Gastrocnemius medialis (tissue), 4 donors: ENCODE measurements around the gene TRH. TPM values are rescaled to one million over a fixed set of nuclear protein-coding genes. Genes with fewer than 3 reads are reported as not detected.

Experiments
- ATAC-seq, 2 donors: fragments of 150-250 bp; one replicate each; pipeline ENCODE4 v1.9.1; 2016
- DNase-seq, 2 donors: peaks; one replicate each; pipeline ENCODE4 v3.0.0-alpha.2; 2019
- H3K27ac ChIP-seq, 4 donors: fragments of 200-600 bp; sonication (generic); 1 replicate in 1 of 4; 2 replicates in 3 of 4; pipeline ENCODE4 v1.5.1; 2016 to 2018; ENCODE audit warnings: mild to moderate bottlenecking in 2 of 4, moderate library complexity in 1 of 4
- H3K27me3 ChIP-seq, 3 donors: fragments of 200-600 bp; sonication (generic) in 2 of 3; 1 replicate in 1 of 3; 2 replicates in 2 of 3; pipeline versions ENCODE4 v1.5.1 to v1.6.0; 2016 to 2019; ENCODE audit warnings: mild to moderate bottlenecking in 1 of 3, moderate library complexity in 1 of 3
- H3K36me3 ChIP-seq, 2 donors: fragments of 200-600 bp; sonication (generic) in 1 of 2; one replicate each; pipeline ENCODE4 v1.5.1; 2017 to 2018
- H3K4me1 ChIP-seq, 2 donors: fragments of 200-600 bp; sonication (generic) in 1 of 2; one replicate each; pipeline ENCODE4 v1.5.1; 2016 to 2017; ENCODE audit warnings: mild to moderate bottlenecking in 2 of 2
- H3K4me3 ChIP-seq, 4 donors: fragments of 200-600 bp; sonication (generic) in 3 of 4; 1 replicate in 1 of 4; 2 replicates in 3 of 4; pipeline ENCODE4 v1.5.1; 2016 to 2019; ENCODE audit warnings: mild to moderate bottlenecking in 2 of 4
- H3K9me3 ChIP-seq, 3 donors: fragments of 200-600 bp; sonication (generic) in 2 of 3; 1 replicate in 1 of 3; 2 replicates in 2 of 3; pipeline ENCODE4 v1.5.1; 2016 to 2019
- POLR2A ChIP-seq, 2 donors: fragments of 450-650 bp; IDR thresholded peaks; one replicate each; pipeline ENCODE4 v1.6.1; 2017; ENCODE audit warnings: antibody characterized with exemption in 2 of 2, mild to moderate bottlenecking in 2 of 2, moderate library complexity in 2 of 2
- in situ Hi-C, 4 donors: fragments of 200-750 bp; cut with MboI; loops; one replicate each; pipeline versions ENCODE4 v1.15.0 to v1.8.0; 2017; ENCODE audit warnings: low sequenced_read_pairs in 4 of 4
- intact Hi-C: fragments of 100-400 bp; cut with DNase I; formaldehyde crosslinking; loops from one replicate; pipeline ENCODE4 v1.15.1; 2023; ENCODE audit warnings: low total_unique reads
- total RNA-seq, 4 donors: library from RNA; depleted of rRNA; stranded (reverse); fragments of >200 nt; gene quantifications; one replicate each; pipeline versions ENCODE4 v1.1.0 to v1.2.3, GENCODE V29; 2016
- TF ChIP-seq, protein P1 (sequence below), 5 experiments: fragments of 450-650 bp in 3 of 5; fragments of 200-600 bp in 2 of 5; sonication (generic) in 2 of 5; IDR thresholded peaks in 4 of 5; conservative IDR thresholded peaks in 1 of 5; 1 replicate in 4 of 5; 2 replicates in 1 of 5; pipeline ENCODE4 v1.5.1; 2016 to 2019; ENCODE audit warnings: antibody characterized with exemption in 5 of 5, mild to moderate bottlenecking in 3 of 5, moderate library complexity in 3 of 5

The TRH gene
- total RNA-seq, 4 donors from 2014 or later, result not detected

GRCh38 chr3:129965937-129966336, 8.6 kb upstream of the TRH start:
- intact Hi-C loops, result no loop called here
- in situ Hi-C loops, result no loop called here
- Histone ChIP-seq H3K36me3 (no peaks in the 10 kb centered on the region), H3K27me3 (no peaks in the 10 kb centered on the region), H3K9me3 (no peaks in the 10 kb centered on the region), H3K27ac (no peak overlapping the region), H3K4me3 (no peak overlapping the region), H3K4me1 (no peaks in the 10 kb centered on the region)
- no peak for TF ChIP-seq POLR2A (IDR thresholded peaks at IDR 0.05)
- TF ChIP-seq, protein P1, sequence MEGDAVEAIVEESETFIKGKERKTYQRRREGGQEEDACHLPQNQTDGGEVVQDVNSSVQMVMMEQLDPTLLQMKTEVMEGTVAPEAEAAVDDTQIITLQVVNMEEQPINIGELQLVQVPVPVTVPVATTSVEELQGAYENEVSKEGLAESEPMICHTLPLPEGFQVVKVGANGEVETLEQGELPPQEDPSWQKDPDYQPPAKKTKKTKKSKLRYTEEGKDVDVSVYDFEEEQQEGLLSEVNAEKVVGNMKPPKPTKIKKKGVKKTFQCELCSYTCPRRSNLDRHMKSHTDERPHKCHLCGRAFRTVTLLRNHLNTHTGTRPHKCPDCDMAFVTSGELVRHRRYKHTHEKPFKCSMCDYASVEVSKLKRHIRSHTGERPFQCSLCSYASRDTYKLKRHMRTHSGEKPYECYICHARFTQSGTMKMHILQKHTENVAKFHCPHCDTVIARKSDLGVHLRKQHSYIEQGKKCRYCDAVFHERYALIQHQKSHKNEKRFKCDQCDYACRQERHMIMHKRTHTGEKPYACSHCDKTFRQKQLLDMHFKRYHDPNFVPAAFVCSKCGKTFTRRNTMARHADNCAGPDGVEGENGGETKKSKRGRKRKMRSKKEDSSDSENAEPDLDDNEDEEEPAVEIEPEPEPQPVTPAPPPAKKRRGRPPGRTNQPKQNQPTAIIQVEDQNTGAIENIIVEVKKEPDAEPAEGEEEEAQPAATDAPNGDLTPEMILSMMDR (IDR thresholded peaks at IDR 0.05 in 4 of 5, conservative IDR thresholded peaks at IDR 0.05 in 1 of 5), result no peak
- no peak for DNase-seq
- ATAC-seq, result no peak

- in situ Hi-C loops (no loop called here), intact Hi-C loops (no loop called here)
- Histone ChIP-seq H3K36me3 (no peaks in the 10 kb centered on the region), H3K27me3 (no peaks in the 10 kb centered on the region), H3K9me3 (no peaks in the 10 kb centered on the region), H3K27ac (no peak overlapping the region), H3K4me3 (no peak overlapping the region), H3K4me1 (no peaks in the 10 kb centered on the region)
- ATAC-seq (no peak), DNase-seq (no peak)
- TF ChIP-seq POLR2A (IDR thresholded peaks at IDR 0.05), result no peak
- TF ChIP-seq, protein P1 (IDR thresholded peaks at IDR 0.05 in 4 of 5, conservative IDR thresholded peaks at IDR 0.05 in 1 of 5), result no peak
Measured at GRCh38 chr3:129966876-129967275, 7.6 kb upstream of the TRH start.

GRCh38 chr3:129967761-129968160, 6.8 kb upstream of the TRH start:
- no peaks in the 10 kb centered on the region for H3K36me3 ChIP-seq
- no peak overlapping the region for H3K27ac ChIP-seq
- ATAC-seq (no peak), DNase-seq (no peak)
- no peaks in the 10 kb centered on the region for H3K4me1 ChIP-seq
- no peaks in the 10 kb centered on the region for H3K27me3 ChIP-seq
- TF ChIP-seq, protein P1 (IDR thresholded peaks at IDR 0.05 in 4 of 5, conservative IDR thresholded peaks at IDR 0.05 in 1 of 5), result no peak
- no peak for TF ChIP-seq POLR2A (IDR thresholded peaks at IDR 0.05)
- H3K9me3 ChIP-seq, result no peaks in the 10 kb centered on the region
- intact Hi-C loops (no loop called here), in situ Hi-C loops (no loop called here)
- no peak overlapping the region for H3K4me3 ChIP-seq

- in situ Hi-C loops (no loop called here), intact Hi-C loops (no loop called here)
- Histone ChIP-seq H3K36me3 (no peaks in the 10 kb centered on the region), H3K27me3 (peaks cover 24 to 31% (median 29%) of the 10 kb centered on the region in 3 donors), H3K4me1 (peaks cover 6 to 14% of the 10 kb centered on the region in 2 donors), H3K9me3 (no peaks in the 10 kb centered on the region), H3K27ac (no peak overlapping the region), H3K4me3 (no peak overlapping the region)
- ATAC-seq (no peak), DNase-seq (no peak)
- TF ChIP-seq POLR2A (IDR thresholded peaks at IDR 0.05), result no peak
- TF ChIP-seq, protein P1 (IDR thresholded peaks at IDR 0.05 in 4 of 5, conservative IDR thresholded peaks at IDR 0.05 in 1 of 5), result no peak
Measured at GRCh38 chr3:129971351-129972052, 3.0 kb upstream of the TRH start.

GRCh38 chr3:129972301-129972700, 2.2 kb upstream of the TRH start:
- DNase-seq, result no peak
- H3K9me3 ChIP-seq, result no peaks in the 10 kb centered on the region
- TF ChIP-seq, protein P1 (IDR thresholded peaks at IDR 0.05 in 4 of 5, conservative IDR thresholded peaks at IDR 0.05 in 1 of 5), result no peak
- no peaks in the 10 kb centered on the region for H3K36me3 ChIP-seq
- intact Hi-C loops, result no loop called here
- no peak overlapping the region for H3K27ac ChIP-seq
- in situ Hi-C loops, result no loop called here
- no peak overlapping the region for H3K4me3 ChIP-seq
- H3K27me3 ChIP-seq, result peaks cover 32 to 39% (median 36%) of the 10 kb centered on the region in 3 donors
- peaks cover 6 to 14% of the 10 kb centered on the region in 2 donors for H3K4me1 ChIP-seq
- ATAC-seq, result no peak
